Endodermal cell (in vitro differentiated cells): ENCODE results near the gene BMP6. TPM values are rescaled to one million over a fixed set of nuclear protein-coding genes. Genes with fewer than 3 reads are reported as not detected.

Experiments used
- DNase-seq: peaks from one replicate; pipeline ENCODE4 v3.0.0-alpha.2; 2017
- H3K27ac ChIP-seq: 2 replicates; pipeline ENCODE4 v1.5.1; 2013; ENCODE audit warnings: mild to moderate bottlenecking, low read depth, low read length, moderate library complexity
- H3K27me3 ChIP-seq: 2 replicates; pipeline ENCODE4 v1.6.1; 2013; ENCODE audit warnings: mild to moderate bottlenecking, low read length, moderate library complexity; ENCODE audit not compliant: insufficient read depth, control insufficient read depth, poor library complexity, severe bottlenecking
- H3K36me3 ChIP-seq: 2 replicates; pipeline ENCODE4 v1.7.0; 2013; ENCODE audit warnings: mild to moderate bottlenecking, low read length, moderate library complexity; ENCODE audit not compliant: control insufficient read depth, insufficient read depth
- H3K4me1 ChIP-seq: one replicate; pipeline ENCODE4 v1.7.0; 2013; ENCODE audit warnings: low read length; ENCODE audit not compliant: control insufficient read depth, insufficient read depth
- H3K4me3 ChIP-seq: 2 replicates; pipeline ENCODE4 v1.5.1; 2013; ENCODE audit warnings: mild to moderate bottlenecking, low read length, moderate library complexity
- H3K9ac ChIP-seq: 2 replicates; pipeline ENCODE4 v1.6.1; 2013; ENCODE audit warnings: mild to moderate bottlenecking, low read length, moderate library complexity; ENCODE audit not compliant: poor library complexity, severe bottlenecking; ENCODE audit errors: extremely low read depth
- H3K9me3 ChIP-seq: 2 replicates; pipeline ENCODE4 v1.6.1; 2013; ENCODE audit warnings: mild to moderate bottlenecking, low read length, moderate library complexity; ENCODE audit not compliant: control insufficient read depth
- H3K27ac Mint-ChIP-seq: 2 replicates; pipeline ENCODE4 v1.8.0; 2020; ENCODE audit warnings: mixed read lengths
- H3K27me3 Mint-ChIP-seq: 2 replicates; pipeline ENCODE4 v1.8.0; 2021; ENCODE audit warnings: mild to moderate bottlenecking, mixed read lengths; ENCODE audit not compliant: insufficient read depth
- H3K36me3 Mint-ChIP-seq: 2 replicates; pipeline ENCODE4 v1.8.0; 2020; ENCODE audit warnings: low read depth, mixed read lengths
- H3K4me1 Mint-ChIP-seq: 2 replicates; pipeline ENCODE4 v1.8.0; 2020; ENCODE audit warnings: mixed read lengths
- H3K4me3 Mint-ChIP-seq: 2 replicates; pipeline ENCODE4 v1.8.0; 2020; ENCODE audit warnings: mild to moderate bottlenecking, moderate library complexity, mixed read lengths
- H3K9me3 Mint-ChIP-seq: 2 replicates; pipeline ENCODE4 v1.8.0; 2020; ENCODE audit warnings: mild to moderate bottlenecking, mixed read lengths
- WGBS, 2 experiments: methylation state at CpG; one replicate each; pipeline versions ENCODE4 v1.1.5 to v1.1.7; 2013; ENCODE audit warnings: missing lambda C conversion rate in 2 of 2, mixed read lengths in 1 of 2; ENCODE audit not compliant: insufficient coverage in 1 of 2, insufficient read length in 1 of 2; 5-methylcytosine and 5-hydroxymethylcytosine counted together
- long read RNA-seq, 4 experiments: library from polyadenylated mRNA in 2 of 4; library from RNA in 1 of 4; library from capped mRNA in 1 of 4; stranded (forward) in 3 of 4; unstranded in 1 of 4; transcript quantifications; one replicate each; pipeline ENCODE4 v2.0.0, GENCODE V29; 2020 to 2021; ENCODE audit warnings: inconsistent platforms in 1 of 4
- polyA plus RNA-seq, 2 experiments: library from polyadenylated mRNA; stranded (reverse); fragments of 50-300 nt; gene quantifications; one replicate each; pipeline ENCODE4 v1.2.3, GENCODE V29; 2013
- total RNA-seq, 2 donors: library from RNA; stranded (reverse); fragmentation: NEBNext Ultra II Directional in 1 of 2; extraction: Animal tissue kit (Norgen Biotek cat#: 25700) in 1 of 2; gene quantifications; 2 replicates in 1 of 2; 3 replicates in 1 of 2; pipeline ENCODE4 v1.2.1, GENCODE V29; 2021
- TF ChIP-seq, protein P1 (sequence below): fragments of 200-600 bp; sonication (generic); conservative IDR thresholded peaks from 2 replicates; pipeline ENCODE4 v1.5.0; 2021; ENCODE audit warnings: antibody characterized with exemption, mild to moderate bottlenecking

Gene BMP6
- total RNA-seq = under 1 TPM; 0.62 to 0.71 TPM
- 5.8 TPM for polyA plus RNA-seq (2013, experiment 1 of 2)
- 6.0 TPM for polyA plus RNA-seq (2013, experiment 2 of 2)
- long read RNA-seq, experiment 1 = 0 reads
- long read RNA-seq, experiment 2 = 0 reads
- long read RNA-seq, experiment 3 = 0 reads
- long read RNA-seq, experiment 4 = 0 reads

DNA sequence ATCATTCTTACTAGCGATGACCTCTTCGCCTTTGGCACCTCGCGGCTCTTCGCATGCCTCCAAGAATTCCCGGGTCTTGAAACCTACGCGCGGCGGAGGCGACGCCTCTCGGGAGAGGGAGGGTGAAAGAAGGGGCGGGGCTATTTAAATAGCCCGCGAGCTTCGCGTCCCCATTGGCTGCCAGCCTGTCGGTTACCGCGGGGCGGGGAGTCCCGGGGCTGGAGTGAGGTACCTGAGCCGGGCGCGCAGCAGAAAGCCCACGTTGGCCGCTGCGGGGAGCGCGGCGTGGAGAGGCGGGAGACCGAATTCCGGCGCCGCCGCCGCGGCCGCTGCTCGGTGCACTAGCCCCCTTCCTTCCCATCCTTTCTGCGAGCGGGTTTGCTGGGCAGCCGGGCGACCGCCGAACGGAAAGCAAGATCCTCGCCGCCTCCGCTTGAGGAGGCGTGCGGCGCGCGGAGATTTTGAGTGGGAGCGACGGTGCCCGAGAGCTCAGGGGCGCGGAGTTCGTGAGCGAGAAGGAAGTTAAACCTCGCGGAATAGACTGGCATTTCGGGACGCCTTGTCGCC, at the start of gene BMP6:
BMP6 (plus strand) TSS at position 251 of the 567 bp plus-strand sequence. CDS start 857 bp downstream, outside the sequence.
- Mint-ChIP-seq H3K4me3 (peak within 1 kb of the TSS; percentile 56), H3K9me3 (no peaks in the 10 kb centered on the region), H3K27ac (no peak within 1 kb of the TSS), H3K4me1 (peaks cover 21% of the 10 kb centered on the region), H3K36me3 (no peaks in the 10 kb centered on the region), H3K27me3 (peaks cover 90% of the 10 kb centered on the region)
- TF ChIP-seq, protein P1, sequence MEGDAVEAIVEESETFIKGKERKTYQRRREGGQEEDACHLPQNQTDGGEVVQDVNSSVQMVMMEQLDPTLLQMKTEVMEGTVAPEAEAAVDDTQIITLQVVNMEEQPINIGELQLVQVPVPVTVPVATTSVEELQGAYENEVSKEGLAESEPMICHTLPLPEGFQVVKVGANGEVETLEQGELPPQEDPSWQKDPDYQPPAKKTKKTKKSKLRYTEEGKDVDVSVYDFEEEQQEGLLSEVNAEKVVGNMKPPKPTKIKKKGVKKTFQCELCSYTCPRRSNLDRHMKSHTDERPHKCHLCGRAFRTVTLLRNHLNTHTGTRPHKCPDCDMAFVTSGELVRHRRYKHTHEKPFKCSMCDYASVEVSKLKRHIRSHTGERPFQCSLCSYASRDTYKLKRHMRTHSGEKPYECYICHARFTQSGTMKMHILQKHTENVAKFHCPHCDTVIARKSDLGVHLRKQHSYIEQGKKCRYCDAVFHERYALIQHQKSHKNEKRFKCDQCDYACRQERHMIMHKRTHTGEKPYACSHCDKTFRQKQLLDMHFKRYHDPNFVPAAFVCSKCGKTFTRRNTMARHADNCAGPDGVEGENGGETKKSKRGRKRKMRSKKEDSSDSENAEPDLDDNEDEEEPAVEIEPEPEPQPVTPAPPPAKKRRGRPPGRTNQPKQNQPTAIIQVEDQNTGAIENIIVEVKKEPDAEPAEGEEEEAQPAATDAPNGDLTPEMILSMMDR = no peak
- WGBS, 2 experiments = 0% methylated on average over 23 to 69 of the region's 69 CpGs
- Histone ChIP-seq H3K27me3 (peaks cover 90% of the 10 kb centered on the region), H3K4me1 (no peaks in the 10 kb centered on the region), H3K27ac (no peak within 1 kb of the TSS), H3K9ac (no peak within 1 kb of the TSS), H3K4me3 (peak within 1 kb of the TSS; percentile 78), H3K36me3 (no peaks in the 10 kb centered on the region), H3K9me3 (no peaks in the 10 kb centered on the region)
- DNase-seq = peak; percentile 97

DNA sequence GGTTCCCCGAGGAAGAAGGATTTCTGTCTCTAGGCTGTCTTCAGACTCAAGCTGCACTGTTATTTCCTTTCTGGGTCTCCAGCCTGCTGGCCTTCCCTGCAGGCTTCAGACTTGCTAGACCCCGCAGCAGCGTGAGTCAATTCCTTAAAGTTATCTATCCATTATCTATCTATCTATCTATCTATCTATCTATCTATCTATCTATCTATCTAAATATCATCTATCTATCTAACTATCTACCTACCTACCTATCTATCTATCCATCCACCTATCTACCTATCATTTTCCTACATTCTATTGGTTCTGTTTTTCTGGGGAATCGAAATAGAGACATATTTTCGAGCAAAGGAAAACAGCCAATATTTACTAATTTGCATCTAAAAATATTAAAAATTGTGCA, 48.7 kb upstream of the BMP6 start:
- no peak overlapping the region for H3K9ac ChIP-seq
- peaks cover 6% of the 10 kb centered on the region for H3K27me3 ChIP-seq
- no peak overlapping the region for H3K27ac Mint-ChIP-seq
- no peaks in the 10 kb centered on the region for H3K9me3 Mint-ChIP-seq
- peaks cover 47% of the 10 kb centered on the region for H3K4me1 Mint-ChIP-seq
- TF ChIP-seq, protein P1 = no peak
- DNase-seq = no peak
- WGBS, 2 experiments = 89 to 95% methylated on average over 5 of the region's 5 CpGs
- H3K4me1 ChIP-seq = peaks cover 8% of the 10 kb centered on the region
- no peaks in the 10 kb centered on the region for H3K9me3 ChIP-seq
- H3K4me3 Mint-ChIP-seq = no peak overlapping the region
- H3K27ac ChIP-seq = no peak overlapping the region
- H3K4me3 ChIP-seq = no peak overlapping the region
- peaks cover 20% of the 10 kb centered on the region for H3K27me3 Mint-ChIP-seq
- H3K36me3 ChIP-seq = no peaks in the 10 kb centered on the region
- no peaks in the 10 kb centered on the region for H3K36me3 Mint-ChIP-seq

- no peak overlapping the region for H3K4me3 ChIP-seq
- Mint-ChIP-seq H3K27me3 (peaks cover 20% of the 10 kb centered on the region), H3K4me1 (peaks cover 45% of the 10 kb centered on the region), H3K4me3 (no peak overlapping the region), H3K9me3 (peaks cover 1% of the 10 kb centered on the region), H3K36me3 (no peaks in the 10 kb centered on the region), H3K27ac (no peak overlapping the region)
- no peaks in the 10 kb centered on the region for H3K36me3 ChIP-seq
- no peak overlapping the region for H3K27ac ChIP-seq
- H3K9me3 ChIP-seq = no peaks in the 10 kb centered on the region
- TF ChIP-seq, protein P1 = no peak
- WGBS, 2 experiments = 70 to 82% methylated on average over 5 to 12 of the region's 12 CpGs
- no peak overlapping the region for H3K9ac ChIP-seq
- DNase-seq = peak; percentile 63
- no peaks in the 10 kb centered on the region for H3K27me3 ChIP-seq
- H3K4me1 ChIP-seq = peaks cover 7% of the 10 kb centered on the region
Measured at GRCh38 chr6:7680393-7681075, 45.4 kb upstream of the BMP6 start.
